ENCODE results near the gene SLC16A11.

DNA sequence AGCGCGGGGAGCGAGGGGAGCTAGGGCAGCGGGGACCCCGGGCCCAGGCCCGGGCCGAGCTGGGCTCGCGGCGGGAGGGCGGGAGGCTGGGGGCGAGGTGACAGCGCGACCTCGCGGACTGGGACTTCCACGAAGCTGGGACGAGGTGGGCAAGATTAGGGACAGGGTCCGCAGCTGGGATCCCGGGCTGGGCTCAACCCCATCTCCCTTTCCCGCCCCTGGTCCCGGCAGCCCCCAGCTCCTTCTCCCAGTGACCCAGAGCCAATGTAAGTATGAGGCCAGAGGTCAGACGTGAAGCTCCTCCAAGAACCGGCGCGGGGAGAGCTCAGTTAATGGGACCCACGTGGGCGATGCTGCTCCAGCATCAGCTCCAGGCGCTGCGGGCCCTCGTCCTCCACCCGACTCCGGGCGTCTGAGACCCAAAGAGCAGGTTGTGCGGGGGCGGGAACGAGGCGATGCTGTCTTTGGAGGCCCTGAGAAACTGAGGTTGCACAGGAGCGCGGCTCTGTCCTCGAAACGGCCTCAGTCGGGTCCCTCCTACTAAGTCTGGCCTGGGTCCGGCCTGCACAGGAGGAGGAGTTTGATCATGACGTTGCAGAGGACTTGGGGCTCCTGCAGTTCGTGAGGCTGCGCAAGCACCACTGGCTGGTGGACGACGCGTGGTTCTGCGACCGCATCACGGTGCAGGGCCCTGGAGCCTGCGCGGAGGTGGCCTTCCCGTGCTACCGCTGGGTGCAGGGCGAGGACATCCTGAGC lies 47.5 kb downstream of the SLC16A11 start:
- TF ChIP-seq, protein P1, sequence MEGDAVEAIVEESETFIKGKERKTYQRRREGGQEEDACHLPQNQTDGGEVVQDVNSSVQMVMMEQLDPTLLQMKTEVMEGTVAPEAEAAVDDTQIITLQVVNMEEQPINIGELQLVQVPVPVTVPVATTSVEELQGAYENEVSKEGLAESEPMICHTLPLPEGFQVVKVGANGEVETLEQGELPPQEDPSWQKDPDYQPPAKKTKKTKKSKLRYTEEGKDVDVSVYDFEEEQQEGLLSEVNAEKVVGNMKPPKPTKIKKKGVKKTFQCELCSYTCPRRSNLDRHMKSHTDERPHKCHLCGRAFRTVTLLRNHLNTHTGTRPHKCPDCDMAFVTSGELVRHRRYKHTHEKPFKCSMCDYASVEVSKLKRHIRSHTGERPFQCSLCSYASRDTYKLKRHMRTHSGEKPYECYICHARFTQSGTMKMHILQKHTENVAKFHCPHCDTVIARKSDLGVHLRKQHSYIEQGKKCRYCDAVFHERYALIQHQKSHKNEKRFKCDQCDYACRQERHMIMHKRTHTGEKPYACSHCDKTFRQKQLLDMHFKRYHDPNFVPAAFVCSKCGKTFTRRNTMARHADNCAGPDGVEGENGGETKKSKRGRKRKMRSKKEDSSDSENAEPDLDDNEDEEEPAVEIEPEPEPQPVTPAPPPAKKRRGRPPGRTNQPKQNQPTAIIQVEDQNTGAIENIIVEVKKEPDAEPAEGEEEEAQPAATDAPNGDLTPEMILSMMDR (conservative IDR thresholded peaks at IDR 0.05): no peak
- no peak for TF ChIP-seq EZH2 (IDR thresholded peaks at IDR 0.05; ENCODE audit: low read depth)

Data from PC-9 (cell line).